DOHH2 (cell line): ENCODE results near the gene CEMIP2.

Experiments used
- EZH2phosphoT487 ChIP-seq: fragments of 200-600 bp; sonication (generic); IDR thresholded peaks from 2 replicates; pipeline ENCODE4 v1.6.1; 2017; ENCODE audit warnings: borderline replicate concordance, mild to moderate bottlenecking, antibody characterized with exemption, low read length, moderate library complexity, mixed read lengths
- TF ChIP-seq, protein P1 (sequence below): fragments of 200-600 bp; sonication (generic); IDR thresholded peaks from one replicate; pipeline ENCODE4 v1.5.1; 2014; ENCODE audit warnings: antibody characterized with exemption, mild to moderate bottlenecking, low read depth, low read length; ENCODE audit not compliant: poor library complexity, severe bottlenecking

DNA sequence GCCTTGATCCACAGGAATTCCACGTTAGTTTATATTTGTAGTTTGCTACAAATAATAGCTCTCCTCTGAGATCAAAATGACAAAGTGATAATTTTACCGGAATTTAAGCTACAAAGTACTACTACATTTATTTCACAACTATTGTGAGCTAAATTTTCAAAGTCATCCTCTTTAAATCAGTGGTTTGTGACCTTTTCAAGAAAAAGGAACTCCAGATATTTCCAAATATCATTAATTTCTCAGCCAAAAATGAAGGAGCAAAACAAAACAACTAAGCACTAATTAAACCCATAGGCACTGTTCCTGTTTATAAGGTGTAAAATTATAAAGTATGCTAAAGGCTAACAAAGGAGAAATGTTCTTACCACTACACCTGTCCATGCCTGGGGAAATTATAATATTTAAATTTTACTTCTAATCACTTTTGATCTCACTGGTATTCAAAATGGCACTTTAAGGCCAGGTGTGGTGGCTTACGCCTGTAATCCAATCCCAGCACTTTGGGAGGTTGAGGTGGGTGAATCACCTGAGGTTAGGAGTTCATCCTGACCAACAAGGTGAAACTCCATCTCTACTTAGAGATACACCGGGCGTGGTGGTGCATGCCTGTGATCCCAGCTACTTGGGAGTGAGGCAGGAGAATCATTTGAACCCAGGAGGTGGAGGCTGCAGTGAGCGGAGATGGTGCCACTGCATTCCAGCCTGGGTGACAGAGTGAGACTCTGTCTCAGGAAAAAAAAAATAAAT is 77.5 kb downstream of the CEMIP2 start:
- TF ChIP-seq, protein P1, sequence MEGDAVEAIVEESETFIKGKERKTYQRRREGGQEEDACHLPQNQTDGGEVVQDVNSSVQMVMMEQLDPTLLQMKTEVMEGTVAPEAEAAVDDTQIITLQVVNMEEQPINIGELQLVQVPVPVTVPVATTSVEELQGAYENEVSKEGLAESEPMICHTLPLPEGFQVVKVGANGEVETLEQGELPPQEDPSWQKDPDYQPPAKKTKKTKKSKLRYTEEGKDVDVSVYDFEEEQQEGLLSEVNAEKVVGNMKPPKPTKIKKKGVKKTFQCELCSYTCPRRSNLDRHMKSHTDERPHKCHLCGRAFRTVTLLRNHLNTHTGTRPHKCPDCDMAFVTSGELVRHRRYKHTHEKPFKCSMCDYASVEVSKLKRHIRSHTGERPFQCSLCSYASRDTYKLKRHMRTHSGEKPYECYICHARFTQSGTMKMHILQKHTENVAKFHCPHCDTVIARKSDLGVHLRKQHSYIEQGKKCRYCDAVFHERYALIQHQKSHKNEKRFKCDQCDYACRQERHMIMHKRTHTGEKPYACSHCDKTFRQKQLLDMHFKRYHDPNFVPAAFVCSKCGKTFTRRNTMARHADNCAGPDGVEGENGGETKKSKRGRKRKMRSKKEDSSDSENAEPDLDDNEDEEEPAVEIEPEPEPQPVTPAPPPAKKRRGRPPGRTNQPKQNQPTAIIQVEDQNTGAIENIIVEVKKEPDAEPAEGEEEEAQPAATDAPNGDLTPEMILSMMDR, result no peak
- no peak for TF ChIP-seq EZH2phosphoT487
